ENCODE data around the gene MLKL. TPM values are rescaled to one million over a fixed set of nuclear protein-coding genes. Genes with fewer than 3 reads are reported as not detected.

The MLKL gene
- total and polyA plus RNA-seq, 2 of the 13 experiments (the other 11 are each of a cell fraction or from before 2014, with no cell fraction given), result 6.4 to 10.7 TPM

GRCh38 chr16:74695450-74696422 is 4.9 kb downstream of the MLKL start (continued):
- TF ChIP-seq ZC3H4 (CRISPR knock-in tag; IDR thresholded peaks at IDR 0.05; ENCODE audit: borderline replicate concordance) (no peak), ZNF430 (CRISPR knock-in tag; IDR thresholded peaks at IDR 0.05) (peak; percentile 76; the same call in 1 of the 2 replicates), HNRNPLL (IDR thresholded peaks at IDR 0.05; ENCODE audit: low read depth, low read length, poor library complexity, severe bottlenecking) (no peak), ZNF891 (CRISPR knock-in tag; IDR thresholded peaks at IDR 0.05) (no peak), MLLT10 (CRISPR knock-in tag; IDR thresholded peaks at IDR 0.05) (no peak), MAFG (CRISPR knock-in tag; IDR thresholded peaks at IDR 0.05) (no peak), NFE2L1 (CRISPR knock-in tag; IDR thresholded peaks at IDR 0.05; ENCODE audit: borderline replicate concordance) (no peak), HNF4A (CRISPR knock-in tag; IDR thresholded peaks at IDR 0.05) (no peak), ZFP1 (CRISPR knock-in tag; IDR thresholded peaks at IDR 0.05) (no peak), SYNCRIP (IDR thresholded peaks at IDR 0.05; ENCODE audit: insufficient read depth, low read depth, low read length) (no peak), ARHGAP35 (CRISPR knock-in tag; IDR thresholded peaks at IDR 0.05; ENCODE audit: borderline replicate concordance) (no peak), THAP7 (CRISPR knock-in tag; IDR thresholded peaks at IDR 0.05) (no peak), ZBTB2 (CRISPR knock-in tag; IDR thresholded peaks at IDR 0.05; ENCODE audit: low read depth) (no peak), ZNF746 (CRISPR knock-in tag; IDR thresholded peaks at IDR 0.05) (no peak), ZNF687 (CRISPR knock-in tag; IDR thresholded peaks at IDR 0.05) (peak; percentile 72), U2AF1 (optimal IDR thresholded peaks at IDR 0.05; ENCODE audit: low read depth, low read length) (no peak), CHD2 (IDR thresholded peaks at IDR 0.05; ENCODE audit: low read depth, low read length) (0 out of 2 replicates have a peak, but pooled peaks have one; percentile 52), ZNF383 (CRISPR knock-in tag; IDR thresholded peaks at IDR 0.05; ENCODE audit: borderline replicate concordance) (no peak), ZNF207 (IDR thresholded peaks at IDR 0.05; ENCODE audit: borderline replicate concordance) (no peak), ZNF772 (CRISPR knock-in tag; IDR thresholded peaks at IDR 0.05) (no peak; the same call in 1 of the 2 replicates)
- TF ChIP-seq, protein P1, sequence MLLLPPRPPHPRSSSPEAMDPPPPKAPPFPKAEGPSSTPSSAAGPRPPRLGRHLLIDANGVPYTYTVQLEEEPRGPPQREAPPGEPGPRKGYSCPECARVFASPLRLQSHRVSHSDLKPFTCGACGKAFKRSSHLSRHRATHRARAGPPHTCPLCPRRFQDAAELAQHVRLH (CRISPR knock-in tag; IDR thresholded peaks at IDR 0.05; ENCODE audit: borderline replicate concordance, low read depth), result peak; percentile 89; the same call in 1 of the 2 replicates
- TF ChIP-seq, protein P2, sequence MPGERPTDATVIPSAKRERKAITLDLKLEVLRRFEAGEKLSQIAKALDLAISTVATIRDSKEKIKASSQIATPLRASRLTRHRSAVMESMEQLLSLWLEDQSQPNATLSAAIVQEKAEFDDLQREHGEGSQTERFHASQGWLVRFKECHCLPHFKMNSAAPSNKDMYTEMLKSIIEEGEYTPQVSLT (CRISPR knock-in tag; IDR thresholded peaks at IDR 0.05; ENCODE audit: borderline replicate concordance, low read depth), result no peak; the same call in 1 of the 2 replicates

Data from HepG2 (cell line).